ENCODE measurements around the gene NFAT5. TPM values are rescaled to one million over a fixed set of nuclear protein-coding genes. Genes with fewer than 3 reads are reported as not detected.

The NFAT5 gene
- total RNA-seq, 2 experiments from 2014 or later, result 19.5 to 21.2 TPM

DNA sequence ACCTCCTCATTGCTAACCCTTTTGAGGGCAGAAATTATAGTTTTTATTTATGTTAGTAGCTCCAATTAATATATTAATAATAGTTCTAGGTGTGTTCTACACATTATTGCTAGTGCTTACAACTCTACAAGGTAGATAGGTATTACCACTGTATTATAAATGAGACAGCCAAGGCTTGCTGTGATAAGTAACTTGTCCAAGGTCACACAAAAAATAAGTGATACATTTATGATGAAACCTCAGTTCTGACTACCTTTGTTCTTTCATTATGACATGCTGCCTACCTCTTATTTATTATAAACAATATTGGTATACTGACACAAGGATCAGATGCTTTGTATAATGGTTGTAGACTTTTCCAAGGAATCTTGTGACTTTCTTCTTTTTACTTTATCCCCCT lies 41.2 kb downstream of the NFAT5 start:
- Mint-ChIP-seq H3K27me3 (no peaks in the 10 kb centered on the region), H3K36me3 (ENCODE audit: low read depth) (peaks cover 5% of the 10 kb centered on the region), H3K4me3 (no peak overlapping the region), H3K27ac (peak overlapping the region; percentile 22), H3K9me3 (no peaks in the 10 kb centered on the region), H3K4me1 (ENCODE audit: low read depth) (peaks cover 39% of the 10 kb centered on the region)
- Histone ChIP-seq H3K4me3 (ENCODE audit: low read length) (no peak overlapping the region), H3K4me1 (ENCODE audit: insufficient read depth, low read length) (no peaks in the 10 kb centered on the region), H3K36me3 (ENCODE audit: insufficient read depth, low read length) (peaks cover 3% of the 10 kb centered on the region), H3K27me3 (ENCODE audit: control insufficient read depth in 1 of 2, insufficient read depth in 2 of 2, low read length in 2 of 2) (no peaks in the 10 kb centered on the region), H3K27ac (ENCODE audit: low read depth in 1 of 2, low read length in 2 of 2) (no peak overlapping the region), H3K9me3 (ENCODE audit: control insufficient read depth in 1 of 2, insufficient read depth in 1 of 2, low read length in 2 of 2) (no peaks in the 10 kb centered on the region)
- POLR2A ChIA-PET, result no interaction called here
- no peak for DNase-seq
- TF ChIP-seq, protein P1, sequence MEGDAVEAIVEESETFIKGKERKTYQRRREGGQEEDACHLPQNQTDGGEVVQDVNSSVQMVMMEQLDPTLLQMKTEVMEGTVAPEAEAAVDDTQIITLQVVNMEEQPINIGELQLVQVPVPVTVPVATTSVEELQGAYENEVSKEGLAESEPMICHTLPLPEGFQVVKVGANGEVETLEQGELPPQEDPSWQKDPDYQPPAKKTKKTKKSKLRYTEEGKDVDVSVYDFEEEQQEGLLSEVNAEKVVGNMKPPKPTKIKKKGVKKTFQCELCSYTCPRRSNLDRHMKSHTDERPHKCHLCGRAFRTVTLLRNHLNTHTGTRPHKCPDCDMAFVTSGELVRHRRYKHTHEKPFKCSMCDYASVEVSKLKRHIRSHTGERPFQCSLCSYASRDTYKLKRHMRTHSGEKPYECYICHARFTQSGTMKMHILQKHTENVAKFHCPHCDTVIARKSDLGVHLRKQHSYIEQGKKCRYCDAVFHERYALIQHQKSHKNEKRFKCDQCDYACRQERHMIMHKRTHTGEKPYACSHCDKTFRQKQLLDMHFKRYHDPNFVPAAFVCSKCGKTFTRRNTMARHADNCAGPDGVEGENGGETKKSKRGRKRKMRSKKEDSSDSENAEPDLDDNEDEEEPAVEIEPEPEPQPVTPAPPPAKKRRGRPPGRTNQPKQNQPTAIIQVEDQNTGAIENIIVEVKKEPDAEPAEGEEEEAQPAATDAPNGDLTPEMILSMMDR (IDR thresholded peaks at IDR 0.05), result no peak
- intact Hi-C loops (cut with DNase I, micrococcal nuclease), result loop anchor here in 1 of 2 experiments (10.0 kb wide), 1 partner anchor 72 kb away; no protein-coding TSS in a partner anchor
- CTCF ChIA-PET, result no interaction called here
- ATAC-seq (ENCODE audit: poor library complexity), result no peak

DNA sequence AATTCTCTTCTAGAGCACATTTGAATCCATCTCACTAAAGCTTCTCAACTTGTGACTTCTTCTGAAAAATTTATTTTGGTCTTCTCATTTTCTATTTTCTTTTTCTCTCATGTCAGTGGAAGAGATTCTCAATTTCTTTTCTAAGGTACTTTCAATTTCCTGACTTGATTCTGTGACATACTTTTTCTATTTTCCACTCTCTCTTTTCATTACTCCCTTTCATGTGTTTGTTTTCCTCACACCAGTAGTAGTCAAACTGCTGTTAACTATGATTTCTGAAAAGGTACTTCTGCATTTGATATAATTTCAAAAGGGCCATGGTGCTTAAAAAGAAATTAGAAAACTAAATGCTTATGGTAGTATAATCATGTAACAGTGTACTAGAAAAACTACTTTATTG lies 41.9 kb downstream of the NFAT5 start:
- POLR2A ChIA-PET, result no interaction called here
- H3K36me3 ChIP-seq (ENCODE audit: insufficient read depth, low read length), result peaks cover 3% of the 10 kb centered on the region
- H3K4me1 ChIP-seq (ENCODE audit: insufficient read depth, low read length), result no peaks in the 10 kb centered on the region
- CTCF ChIA-PET, result no interaction called here
- Mint-ChIP-seq H3K4me1 (ENCODE audit: low read depth) (peaks cover 43% of the 10 kb centered on the region), H3K36me3 (ENCODE audit: low read depth) (peaks cover 5% of the 10 kb centered on the region), H3K9me3 (no peaks in the 10 kb centered on the region), H3K27ac (peak overlapping the region; percentile 22), H3K4me3 (no peak overlapping the region), H3K27me3 (no peaks in the 10 kb centered on the region)
- H3K27ac ChIP-seq (ENCODE audit: low read depth in 1 of 2, low read length in 2 of 2), result no peak overlapping the region
- ATAC-seq (ENCODE audit: poor library complexity) (no peak), DNase-seq (no peak)
- TF ChIP-seq, protein P1 (IDR thresholded peaks at IDR 0.05), result no peak
- H3K4me3 ChIP-seq (ENCODE audit: low read length), result no peak overlapping the region
- intact Hi-C loops (cut with DNase I, micrococcal nuclease), result loop anchor here in 1 of 2 experiments (10.0 kb wide), 1 partner anchor 73 kb away; no protein-coding TSS in a partner anchor
- no peaks in the 10 kb centered on the region for H3K9me3 ChIP-seq (ENCODE audit: control insufficient read depth in 1 of 2, insufficient read depth in 1 of 2, low read length in 2 of 2)
- no peaks in the 10 kb centered on the region for H3K27me3 ChIP-seq (ENCODE audit: control insufficient read depth in 1 of 2, insufficient read depth in 2 of 2, low read length in 2 of 2)

DNA sequence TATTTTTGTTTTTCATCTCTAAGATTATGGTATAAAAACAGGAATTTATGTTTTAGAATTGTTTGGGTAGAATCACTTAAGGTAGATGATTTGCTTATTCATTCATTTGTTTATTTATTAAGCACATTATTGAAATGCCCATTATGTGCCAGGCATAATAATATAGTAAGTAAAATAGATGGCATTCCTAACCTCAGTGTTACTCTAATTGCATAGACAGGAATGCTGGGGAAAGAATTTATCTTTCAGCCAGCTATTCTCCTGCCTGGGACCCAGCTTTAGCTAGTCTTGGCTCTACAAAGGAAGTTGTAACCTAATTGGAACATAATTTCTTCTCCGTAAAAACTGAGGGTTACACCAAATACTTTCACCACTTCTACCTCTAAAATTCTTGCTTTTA lies 44.6 kb downstream of the NFAT5 start:
- peaks cover 5% of the 10 kb centered on the region for H3K36me3 Mint-ChIP-seq (ENCODE audit: low read depth)
- no peak overlapping the region for H3K4me3 Mint-ChIP-seq
- ChIA-PET POLR2A (no interaction called here), CTCF (interaction anchor here (1.0 kb wide), 1 partner anchor 9 kb away, joined by 3 read pairs; no protein-coding TSS in a partner anchor)
- Histone ChIP-seq H3K36me3 (ENCODE audit: insufficient read depth, low read length) (peaks cover 5% of the 10 kb centered on the region), H3K27ac (ENCODE audit: low read depth in 1 of 2, low read length in 2 of 2) (no peak overlapping the region), H3K9me3 (ENCODE audit: control insufficient read depth in 1 of 2, insufficient read depth in 1 of 2, low read length in 2 of 2) (no peaks in the 10 kb centered on the region), H3K27me3 (ENCODE audit: control insufficient read depth in 1 of 2, insufficient read depth in 2 of 2, low read length in 2 of 2) (no peaks in the 10 kb centered on the region), H3K4me3 (ENCODE audit: low read length) (no peak overlapping the region), H3K4me1 (ENCODE audit: insufficient read depth, low read length) (no peaks in the 10 kb centered on the region)
- no peaks in the 10 kb centered on the region for H3K27me3 Mint-ChIP-seq
- H3K27ac Mint-ChIP-seq, result no peak overlapping the region
- peaks cover 60% of the 10 kb centered on the region for H3K4me1 Mint-ChIP-seq (ENCODE audit: low read depth)
- ATAC-seq (ENCODE audit: poor library complexity) (no peak), DNase-seq (no peak)
- intact Hi-C loops (cut with DNase I, micrococcal nuclease), result no loop called here
- no peaks in the 10 kb centered on the region for H3K9me3 Mint-ChIP-seq
- TF ChIP-seq, protein P1 (IDR thresholded peaks at IDR 0.05), result no peak
